Measurements from ENCODE around the gene AQP12B. TPM values are rescaled to one million over a fixed set of nuclear protein-coding genes. Genes with fewer than 3 reads are reported as not detected.

The AQP12B gene
- total RNA-seq, 2 donors from 2014 or later = not detected

- H3K9me3 ChIP-seq = no peaks in the 10 kb centered on the region
- H3K4me3 ChIP-seq = no peak overlapping the region
- H3K36me3 ChIP-seq = no peaks in the 10 kb centered on the region
- no peaks in the 10 kb centered on the region for H3K27me3 ChIP-seq (replicated peaks; ENCODE audit: insufficient read depth)
- no peak overlapping the region for H3K27ac ChIP-seq
- no peak for ATAC-seq (ENCODE audit: insufficient number of reproducible peaks, low FRiP score, low read depth)
- TF ChIP-seq CTCF (IDR thresholded peaks at IDR 0.05) = no peak
- no peaks in the 10 kb centered on the region for H3K4me1 ChIP-seq (ENCODE audit: control insufficient read depth in 1 of 2, low read depth in 2 of 2)
- DNase-seq (ENCODE audit: low spot score) = no peak
These were observed 47.3 kb downstream of the AQP12B start for GRCh38 chr2:240635121-240635997.

- DNase-seq (ENCODE audit: low spot score) (no peak), ATAC-seq (ENCODE audit: insufficient number of reproducible peaks, low FRiP score, low read depth) (no peak)
- H3K4me1 ChIP-seq (ENCODE audit: control insufficient read depth in 1 of 2, low read depth in 2 of 2) = no peaks in the 10 kb centered on the region
- no peaks in the 10 kb centered on the region for H3K36me3 ChIP-seq
- H3K9me3 ChIP-seq = no peaks in the 10 kb centered on the region
- no peak for TF ChIP-seq CTCF (IDR thresholded peaks at IDR 0.05)
- H3K27me3 ChIP-seq (replicated peaks; ENCODE audit: insufficient read depth) = no peaks in the 10 kb centered on the region
- no peak overlapping the region for H3K4me3 ChIP-seq
- no peak overlapping the region for H3K27ac ChIP-seq
These were observed 50.4 kb downstream of the AQP12B start for GRCh38 chr2:240632306-240632721.

GRCh38 chr2:240631548-240632305 is 51.0 kb downstream of the AQP12B start:
- ATAC-seq (ENCODE audit: insufficient number of reproducible peaks, low FRiP score, low read depth) (no peak), DNase-seq (ENCODE audit: low spot score) (no peak)
- Histone ChIP-seq H3K36me3 (no peaks in the 10 kb centered on the region), H3K4me3 (no peak overlapping the region), H3K27ac (no peak overlapping the region), H3K4me1 (ENCODE audit: control insufficient read depth in 1 of 2, low read depth in 2 of 2) (no peaks in the 10 kb centered on the region), H3K27me3 (replicated peaks; ENCODE audit: insufficient read depth) (no peaks in the 10 kb centered on the region), H3K9me3 (no peaks in the 10 kb centered on the region)
- TF ChIP-seq CTCF (IDR thresholded peaks at IDR 0.05) = no peak

- H3K36me3 ChIP-seq = no peaks in the 10 kb centered on the region
- no peak for ATAC-seq (ENCODE audit: insufficient number of reproducible peaks, low FRiP score, low read depth)
- H3K4me3 ChIP-seq = no peak overlapping the region
- H3K27me3 ChIP-seq (replicated peaks; ENCODE audit: insufficient read depth) = no peaks in the 10 kb centered on the region
- no peak overlapping the region for H3K27ac ChIP-seq
- TF ChIP-seq CTCF (IDR thresholded peaks at IDR 0.05) = no peak
- H3K9me3 ChIP-seq = no peaks in the 10 kb centered on the region
- no peak for DNase-seq (ENCODE audit: low spot score)
- H3K4me1 ChIP-seq (ENCODE audit: control insufficient read depth in 1 of 2, low read depth in 2 of 2) = no peaks in the 10 kb centered on the region
These were observed 51.7 kb downstream of the AQP12B start for GRCh38 chr2:240630771-240631547.

Data from thoracic aorta (tissue), 2 donors.